Measurements from ENCODE around the gene NQO2.

- TF ChIP-seq CTCF (IDR thresholded peaks at IDR 0.05) (no peak), POLR2A (IDR thresholded peaks at IDR 0.05) (no peak)
Observed at GRCh38 chr6:2979819-2980464, 19.8 kb upstream of the NQO2 start.

Measured in heart left ventricle (tissue), 13 donors.